22Rv1 (cell line): ENCODE data around the gene NLK.
"Not testable (repeated sequence)": the region's sequence is repeated elsewhere in the genome, so short reads cannot be mapped to it uniquely, and the experiment has no call there.

Experiments used
- H3K27ac ChIP-seq: fragments of 450-650 bp; 2 replicates; pipeline ENCODE4 v1.5.1; 2017
- ZFX ChIP-seq: fragments of 450-650 bp; IDR thresholded peaks from 2 replicates; pipeline ENCODE4 v1.6.1; 2017; ENCODE audit warnings: antibody characterized with exemption, borderline replicate concordance
- TF ChIP-seq, protein P1 (sequence below): fragments of 450-650 bp; IDR thresholded peaks from 2 replicates; pipeline ENCODE4 v1.5.1; 2017; ENCODE audit warnings: mild to moderate bottlenecking

NLK gene

DNA sequence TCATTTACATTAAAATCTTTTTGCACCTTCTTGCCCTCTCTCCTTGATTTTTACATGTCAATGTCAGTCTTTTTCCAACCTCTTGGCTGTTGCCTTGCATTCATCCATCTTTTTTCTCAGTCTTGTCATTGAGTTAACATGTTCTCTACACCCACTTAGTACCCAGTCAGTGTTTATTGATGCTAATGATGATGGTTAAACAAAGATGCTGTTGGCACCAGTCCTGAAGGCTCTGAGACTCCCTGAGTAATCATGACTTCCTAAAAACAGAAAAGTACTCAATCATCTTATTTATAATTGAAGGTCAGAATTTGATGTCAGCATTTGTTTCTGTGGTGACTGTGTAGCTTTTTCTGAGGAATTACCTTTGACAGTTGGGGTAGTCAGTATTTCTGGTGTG, 104.5 kb downstream of the NLK start:
- TF ChIP-seq, protein P1, sequence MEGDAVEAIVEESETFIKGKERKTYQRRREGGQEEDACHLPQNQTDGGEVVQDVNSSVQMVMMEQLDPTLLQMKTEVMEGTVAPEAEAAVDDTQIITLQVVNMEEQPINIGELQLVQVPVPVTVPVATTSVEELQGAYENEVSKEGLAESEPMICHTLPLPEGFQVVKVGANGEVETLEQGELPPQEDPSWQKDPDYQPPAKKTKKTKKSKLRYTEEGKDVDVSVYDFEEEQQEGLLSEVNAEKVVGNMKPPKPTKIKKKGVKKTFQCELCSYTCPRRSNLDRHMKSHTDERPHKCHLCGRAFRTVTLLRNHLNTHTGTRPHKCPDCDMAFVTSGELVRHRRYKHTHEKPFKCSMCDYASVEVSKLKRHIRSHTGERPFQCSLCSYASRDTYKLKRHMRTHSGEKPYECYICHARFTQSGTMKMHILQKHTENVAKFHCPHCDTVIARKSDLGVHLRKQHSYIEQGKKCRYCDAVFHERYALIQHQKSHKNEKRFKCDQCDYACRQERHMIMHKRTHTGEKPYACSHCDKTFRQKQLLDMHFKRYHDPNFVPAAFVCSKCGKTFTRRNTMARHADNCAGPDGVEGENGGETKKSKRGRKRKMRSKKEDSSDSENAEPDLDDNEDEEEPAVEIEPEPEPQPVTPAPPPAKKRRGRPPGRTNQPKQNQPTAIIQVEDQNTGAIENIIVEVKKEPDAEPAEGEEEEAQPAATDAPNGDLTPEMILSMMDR: no peak
- TF ChIP-seq ZFX: no peak
- no peak overlapping the region for H3K27ac ChIP-seq

DNA sequence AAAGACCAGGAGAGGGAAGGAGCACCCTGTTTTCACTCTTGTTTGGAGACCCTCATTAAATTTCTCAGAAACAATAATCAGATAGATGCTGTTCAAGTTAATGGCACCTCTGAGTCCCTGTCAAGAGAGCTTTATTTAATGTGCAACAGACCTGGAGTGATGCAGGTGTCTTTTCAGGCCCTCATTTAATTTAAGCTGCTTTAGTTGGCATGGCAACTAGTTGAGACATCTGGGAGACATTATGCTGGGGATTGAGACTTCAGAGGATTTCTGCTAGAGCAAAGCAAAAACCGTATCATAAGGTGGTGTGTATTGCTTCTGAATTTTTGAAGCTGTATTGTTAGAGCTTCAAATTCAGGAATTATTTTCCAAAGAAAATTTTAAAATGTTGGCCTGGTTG, 108.5 kb downstream of the NLK start:
- no peak overlapping the region for H3K27ac ChIP-seq
- TF ChIP-seq, protein P1: no peak
- TF ChIP-seq ZFX: no peak

DNA sequence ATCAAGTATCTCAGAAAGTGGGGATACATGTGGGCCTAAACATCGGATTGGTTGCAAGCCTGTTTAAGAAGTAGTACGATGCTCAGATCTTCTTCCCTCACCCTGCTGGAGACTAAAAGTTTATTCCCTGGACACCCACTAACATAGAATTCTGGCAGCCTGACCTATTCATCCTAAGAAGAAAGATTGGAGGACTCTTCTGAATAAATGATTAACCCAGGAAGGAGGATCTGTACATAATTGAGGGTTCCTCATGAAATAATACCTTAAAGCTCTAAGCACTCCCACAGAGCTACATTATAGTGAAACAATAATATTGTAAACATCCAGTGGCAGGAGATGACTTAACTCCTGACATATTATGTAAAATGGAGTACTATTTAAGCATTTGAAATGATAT, 111.7 kb downstream of the NLK start:
- H3K27ac ChIP-seq: no peak overlapping the region
- TF ChIP-seq, protein P1: no peak
- TF ChIP-seq ZFX: no peak

DNA sequence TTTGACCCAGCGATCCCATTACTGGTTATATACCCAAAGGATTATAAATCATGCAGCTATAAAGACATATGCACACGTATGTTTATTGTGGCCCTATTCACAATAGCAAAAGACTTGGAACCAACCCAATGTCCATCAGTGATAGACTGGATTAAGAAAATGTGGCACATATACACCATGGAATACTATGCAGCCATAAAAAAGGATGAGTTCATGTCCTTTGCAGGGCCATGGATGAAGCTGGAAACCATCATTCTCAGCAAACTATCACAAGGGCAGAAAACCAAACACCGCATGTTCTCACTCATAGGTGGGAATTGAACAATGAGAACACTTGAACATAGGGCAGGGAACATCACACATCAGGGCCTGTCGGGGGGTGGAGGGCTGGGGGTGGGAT, 112.9 kb downstream of the NLK start:
- H3K27ac ChIP-seq: not testable (repeated sequence)

DNA sequence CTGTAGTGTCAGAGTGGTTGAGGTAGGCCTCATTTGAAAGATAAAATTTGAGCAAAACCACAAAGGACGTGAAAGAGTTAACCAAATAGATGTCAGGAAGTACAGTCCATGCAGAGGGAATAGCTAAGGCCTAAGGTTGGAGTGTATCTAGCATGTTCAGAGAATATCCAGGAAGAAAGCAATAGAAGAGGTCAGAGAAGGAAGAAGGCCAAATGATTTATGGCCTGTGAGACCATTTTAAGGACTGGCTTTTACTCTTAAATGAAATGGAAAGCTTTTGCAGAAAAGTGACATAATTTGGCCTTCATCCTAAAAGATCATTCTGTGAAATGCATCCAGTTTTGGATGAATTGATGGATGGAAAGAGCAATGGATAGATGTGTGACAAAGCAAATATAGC, 116.5 kb downstream of the NLK start:
- H3K27ac ChIP-seq: no peak overlapping the region
- TF ChIP-seq, protein P1: no peak
- TF ChIP-seq ZFX: no peak

DNA sequence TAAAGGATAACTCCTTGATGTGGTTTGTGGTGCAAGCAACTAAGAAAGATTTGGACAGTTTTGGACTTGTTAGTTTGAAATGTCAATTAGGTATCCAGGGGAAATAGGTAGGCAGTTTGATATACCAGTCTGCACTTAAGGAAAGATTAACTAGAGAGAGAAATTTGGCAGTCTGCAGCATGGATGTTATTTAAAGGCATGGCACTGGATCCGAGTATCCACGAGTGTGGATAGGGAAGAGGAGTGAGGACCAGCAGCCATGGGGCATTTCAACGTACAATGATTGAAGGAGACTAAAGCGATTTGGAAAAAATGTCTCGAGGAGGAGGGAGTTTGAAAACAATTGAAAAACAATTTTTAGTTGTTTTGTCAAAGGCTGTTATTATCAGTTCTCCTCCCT, 117.4 kb downstream of the NLK start:
- no peak overlapping the region for H3K27ac ChIP-seq
- TF ChIP-seq ZFX: no peak
- TF ChIP-seq, protein P1: no peak

DNA sequence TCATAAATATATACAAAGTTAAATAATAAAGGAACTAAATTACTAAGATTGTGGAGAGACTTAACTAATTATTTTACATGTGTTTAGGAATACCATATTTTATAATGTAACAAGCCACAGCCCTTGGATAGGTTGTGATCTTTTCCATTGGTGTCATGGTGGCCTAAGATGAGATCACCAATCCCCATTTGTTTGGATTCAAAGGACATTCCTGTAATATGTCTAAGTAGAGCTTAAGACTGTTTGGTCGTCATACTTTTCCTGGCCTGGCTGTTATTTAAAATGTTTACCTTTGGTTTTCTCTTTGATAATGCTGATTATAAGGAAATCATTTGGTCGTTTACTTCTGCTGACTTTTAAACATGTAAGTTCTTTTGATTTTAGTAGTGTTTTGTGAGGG, 118.1 kb downstream of the NLK start:
- H3K27ac ChIP-seq: no peak overlapping the region
- TF ChIP-seq ZFX: no peak
- TF ChIP-seq, protein P1: no peak

DNA sequence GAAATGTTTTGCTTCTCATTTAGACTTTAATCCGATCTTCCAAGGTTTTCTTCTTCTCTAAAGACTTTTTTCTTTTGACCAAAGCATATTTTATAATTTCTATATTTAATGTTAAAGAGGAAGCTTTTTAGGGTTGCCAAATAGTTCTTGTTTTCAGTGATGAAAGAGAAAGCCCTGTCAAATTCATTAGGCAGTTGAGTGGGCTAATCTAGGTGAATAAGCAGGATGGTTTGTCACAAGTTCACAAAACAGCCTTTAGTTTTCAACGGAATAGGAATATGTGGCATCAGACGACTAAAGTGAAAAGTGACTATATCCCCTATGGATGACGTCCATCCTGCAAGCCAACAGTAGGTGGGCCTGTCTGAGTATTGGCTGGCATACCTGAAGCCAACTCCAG, 118.8 kb downstream of the NLK start:
- TF ChIP-seq, protein P1: no peak
- TF ChIP-seq ZFX: no peak
- no peak overlapping the region for H3K27ac ChIP-seq
